ENCODE data around the gene SNX9. TPM values are rescaled to one million over a fixed set of nuclear protein-coding genes. Genes with fewer than 3 reads are reported as not detected.

Gene SNX9
- total and polyA plus RNA-seq, 12 donors, result 18.8 to 39.7 (median 31.2) TPM

- no peak for TF ChIP-seq CTCF (IDR thresholded peaks at IDR 0.05)
- H3K9me3 ChIP-seq, result peaks cover 0 to 8% (median 0%) of the 10 kb centered on the region in 11 donors
- H3K27ac ChIP-seq, result peak overlapping the region in 1 of 10 donors; percentile 38
- peaks cover 6 to 57% (median 45%) of the 10 kb centered on the region in 9 donors for H3K4me1 ChIP-seq
- no peak overlapping the region for H3K4me3 ChIP-seq
- DNase-seq (no peak), ATAC-seq (peak in 6 of 8 donors; percentile 31 to 79 (median 66))
- intact Hi-C loops (cut with DNase I), result no loop called here
- H3K36me3 ChIP-seq, result peaks cover 0 to 7% (median 0%) of the 10 kb centered on the region in 9 donors
- 60 to 70% methylated on average over 3 of the region's 3 CpGs for WGBS, 2 donors
- H3K27me3 ChIP-seq, result no peaks in the 10 kb centered on the region
These were observed 8.6 kb downstream of the SNX9 start for GRCh38 chr6:157831424-157832249.

GRCh38 chr6:157832250-157832967 lies 9.4 kb downstream of the SNX9 start:
- no peak for ATAC-seq
- H3K36me3 ChIP-seq, result peaks cover 0 to 7% (median 0%) of the 10 kb centered on the region in 9 donors
- no peak overlapping the region for H3K27ac ChIP-seq
- no peak overlapping the region for H3K4me3 ChIP-seq
- H3K9me3 ChIP-seq, result peaks cover 0 to 8% (median 0%) of the 10 kb centered on the region in 11 donors
- TF ChIP-seq CTCF (IDR thresholded peaks at IDR 0.05), result no peak
- WGBS, 2 donors, result 80 to 82% methylated on average over 3 of the region's 3 CpGs
- intact Hi-C loops (cut with DNase I), result no loop called here
- peaks cover 6 to 58% (median 47%) of the 10 kb centered on the region in 9 donors for H3K4me1 ChIP-seq
- DNase-seq, result no peak
- H3K27me3 ChIP-seq, result no peaks in the 10 kb centered on the region

- no peak for DNase-seq
- intact Hi-C loops (cut with DNase I), result no loop called here
- WGBS, 2 donors, result 84 to 85% methylated on average over 6 of the region's 6 CpGs
These were observed 11.5 kb downstream of the SNX9 start for GRCh38 chr6:157834549-157834948.

More at GRCh38 chr6:157834549-157834948, 11.5 kb downstream of the SNX9 start:
- ATAC-seq, result peak in 1 of 8 donors; percentile 26
- H3K4me1 ChIP-seq, result peaks cover 8 to 70% (median 57%) of the 10 kb centered on the region in 9 donors
- no peaks in the 10 kb centered on the region for H3K36me3 ChIP-seq
- H3K27me3 ChIP-seq, result no peaks in the 10 kb centered on the region
- no peak overlapping the region for H3K27ac ChIP-seq
- TF ChIP-seq CTCF (IDR thresholded peaks at IDR 0.05), result no peak
- no peak overlapping the region for H3K4me3 ChIP-seq
- peaks cover 0 to 8% (median 0%) of the 10 kb centered on the region in 11 donors for H3K9me3 ChIP-seq

All from heart right ventricle (tissue), 16 donors.